K562 (cell line): ENCODE data around the gene PITPNC1. TPM values are rescaled to one million over a fixed set of nuclear protein-coding genes. Genes with fewer than 3 reads are reported as not detected.

Experiments
- ATAC-seq: fragments of 200-7000 bp; cut with Tn5 transposase; 3 replicates; pipeline ENCODE4 v1.9.1; 2020; ENCODE audit warnings: moderate library complexity
- BruUV-seq: library from RNA; stranded (reverse); fragments of 400-500 nt; replicated peaks from 2 replicates; lab custom pipeline; 2021; lab: Mats Ljungman, UMichigan
- CTCF ChIA-PET: fragments of 300-600 bp; formaldehyde crosslinking; extraction: SDS; loops from one replicate; lab custom pipeline; 2021; ENCODE audit warnings: low intra/inter-chr PET ratio; lab: Yijun Ruan, JAX
- POLR2A ChIA-PET: fragments of 300-600, 350-650 bp; sonication (Branson Sonifier 250); formaldehyde crosslinking; extraction: SDS; loops from one replicate; lab custom pipeline; 2021; ENCODE audit warnings: antibody characterized with exemption, inconsistent platforms; lab: Yijun Ruan, JAX
- DNase-seq, 4 experiments: peaks; one replicate each; pipeline versions ENCODE4 v3.0.0 to v3.0.0-alpha.2; 2011 to 2018; ENCODE audit warnings: low spot score in 3 of 4, mixed read lengths in 3 of 4; ENCODE audit errors: extremely low read depth in 1 of 4
- FAIRE-seq: peaks from 2 replicates; lab custom pipeline; 2011; peaks lifted over from hg19 to GRCh38; lab: Jason Lieb, UNC
- H2AFZ ChIP-seq: 2 replicates; pipeline ENCODE4 v1.6.0; 2011; ENCODE audit warnings: low read depth, low read length, control low read depth, inconsistent platforms
- H3K27ac ChIP-seq: fragments of 200-600 bp; 3 replicates; pipeline ENCODE4 v1.8.0; 2011; ENCODE audit warnings: low read depth, mild to moderate bottlenecking, control low read depth, inconsistent platforms, low read length, moderate library complexity, mixed read lengths; ENCODE audit errors: extremely low read depth
- H3K27me3 ChIP-seq, 2 experiments: fragments of 300-600 bp in 1 of 2; 2 replicates in 1 of 2; 3 replicates in 1 of 2; pipeline versions ENCODE4 v1.6.0 to v1.8.0; 2011; ENCODE audit warnings: inconsistent platforms in 2 of 2, low read length in 2 of 2, mild to moderate bottlenecking in 1 of 2, mixed read lengths in 1 of 2, moderate library complexity in 1 of 2; ENCODE audit not compliant: control insufficient read depth in 2 of 2, insufficient read depth in 2 of 2
- H3K36me3 ChIP-seq: fragments of 300-600 bp; 3 replicates; pipeline ENCODE4 v1.8.0; 2011; ENCODE audit warnings: mild to moderate bottlenecking, low read length, inconsistent platforms; ENCODE audit not compliant: control insufficient read depth, insufficient read depth
- H3K4me1 ChIP-seq, 2 experiments: fragments of 200-600 bp in 1 of 2; replicated peaks in 1 of 2; 2 replicates in 1 of 2; 3 replicates in 1 of 2; pipeline versions ENCODE4 v1.5.1 to v1.8.0; 2011; ENCODE audit warnings: inconsistent platforms in 2 of 2, low read length in 2 of 2, mild to moderate bottlenecking in 1 of 2, mixed read lengths in 1 of 2, moderate library complexity in 1 of 2; ENCODE audit not compliant: control insufficient read depth in 2 of 2, insufficient read depth in 2 of 2
- H3K4me2 ChIP-seq: 2 replicates; pipeline ENCODE4 v1.6.1; 2011; ENCODE audit warnings: low read length, control low read depth, inconsistent platforms, mixed read lengths; ENCODE audit not compliant: insufficient read depth
- H3K4me3 ChIP-seq: fragments of 200-600 bp; sonication (generic), shearing (Covaris generic); 2 replicates; pipeline ENCODE4 v1.5.1; 2016; ENCODE audit warnings: control low read depth, inconsistent platforms
- H3K79me2 ChIP-seq: fragments of 200-600 bp; 3 replicates; pipeline ENCODE4 v1.8.0; 2011; ENCODE audit warnings: low read length, inconsistent platforms; ENCODE audit not compliant: control insufficient read depth, insufficient read depth
- H3K9ac ChIP-seq, 2 experiments: 2 replicates each; pipeline versions ENCODE4 v1.6.0 to v1.6.1; 2011; ENCODE audit warnings: low read depth in 2 of 2, low read length in 2 of 2, control low read depth in 1 of 2, inconsistent platforms in 1 of 2, mild to moderate bottlenecking in 1 of 2, mixed read lengths in 1 of 2; ENCODE audit not compliant: insufficient read depth in 1 of 2
- H3K9me1 ChIP-seq: one replicate; pipeline ENCODE4 v1.6.0; 2011; ENCODE audit warnings: inconsistent platforms, mild to moderate bottlenecking, low read length, moderate library complexity; ENCODE audit not compliant: control insufficient read depth, insufficient read depth
- H3K9me3 ChIP-seq: replicated peaks from 2 replicates; pipeline ENCODE4 v1.5.1; 2011; ENCODE audit warnings: low read depth, low read length, inconsistent platforms; ENCODE audit not compliant: control insufficient read depth, insufficient read depth
- H4K20me1 ChIP-seq: replicated peaks from 2 replicates; pipeline ENCODE4 v1.6.1; 2011; ENCODE audit warnings: low read length, inconsistent platforms, mixed read lengths; ENCODE audit not compliant: control insufficient read depth, insufficient read depth
- E2F3 ChIP-seq: fragments of 250-450 bp; sonication (Bioruptor Pico); IDR thresholded peaks from 2 replicates; pipeline ENCODE4 v1.4.0; 2020; ENCODE audit warnings: mild to moderate bottlenecking
- ELK3 ChIP-seq: fragments of 450-650 bp; formaldehyde crosslinking; IDR thresholded peaks from 2 replicates; pipeline ENCODE4 v1.4.0; 2020; ENCODE audit warnings: mild to moderate bottlenecking
- ETV1 ChIP-seq: fragments of 450-650 bp; conservative IDR thresholded peaks from 2 replicates; pipeline ENCODE4 v1.6.1; 2016; ENCODE audit warnings: missing genetic modification characterization, control low read depth, low read depth, missing compliant biosample characterization
- HDAC8 ChIP-seq: fragments of 450-650 bp; IDR thresholded peaks from 2 replicates; pipeline ENCODE4 v1.6.1; 2016; ENCODE audit warnings: mild to moderate bottlenecking, missing genetic modification characterization, moderate library complexity, missing compliant biosample characterization
- ID3 ChIP-seq, 2 experiments: fragments of 250-450 bp in 1 of 2; fragments of 450-650 bp in 1 of 2; sonication (Bioruptor Pico) in 1 of 2; IDR thresholded peaks; 2 replicates each; pipeline versions ENCODE4 v1.6.1 to v1.8.0; 2016 to 2021; ENCODE audit warnings: mild to moderate bottlenecking in 2 of 2, moderate library complexity in 2 of 2, missing compliant biosample characterization in 1 of 2, missing genetic modification characterization in 1 of 2
- KDM5B ChIP-seq: fragments of 200-600 bp; sonication (generic); IDR thresholded peaks from 2 replicates; pipeline ENCODE4 v1.6.1; 2012; ENCODE audit warnings: low read depth, mild to moderate bottlenecking, moderate library complexity, low read length, control low read depth, inconsistent platforms; ENCODE audit not compliant: insufficient replicate concordance
- MLLT1 ChIP-seq, 2 experiments: fragments of 450-650 bp; IDR thresholded peaks; 2 replicates each; pipeline ENCODE4 v1.6.1; 2016
- PHF8 ChIP-seq: fragments of 200-600 bp; sonication (generic); IDR thresholded peaks from 2 replicates; pipeline ENCODE4 v1.6.1; 2012; ENCODE audit warnings: mixed run types, mild to moderate bottlenecking, inconsistent platforms, low read length, moderate library complexity, borderline replicate concordance
- PRMT5 ChIP-seq: sonication (generic); formaldehyde crosslinking; IDR thresholded peaks from 2 replicates; pipeline ENCODE4 v1.5.0; 2020; ENCODE audit warnings: missing genetic modification reagents
- PTTG1 ChIP-seq: fragments of 450-650 bp; IDR thresholded peaks from 2 replicates; pipeline ENCODE4 v1.6.1; 2016; ENCODE audit warnings: low read depth, mild to moderate bottlenecking, missing genetic modification characterization, missing compliant biosample characterization
- SMARCB1 ChIP-seq: IDR thresholded peaks from 2 replicates; pipeline ENCODE4 v1.6.1; 2011; ENCODE audit warnings: improper control_type of control experiment, low read depth; ENCODE audit not compliant: insufficient read length
- ZHX1 ChIP-seq: fragments of 150-350 bp; conservative IDR thresholded peaks from 2 replicates; pipeline ENCODE4 v1.6.1; 2014; ENCODE audit warnings: low read length
- ZNF583 ChIP-seq: fragments of 250-450 bp; sonication (Bioruptor Pico); IDR thresholded peaks from 2 replicates; pipeline ENCODE4 v1.4.0; 2020
- ZNF707 ChIP-seq: fragments of 250-450 bp; sonication (Bioruptor Pico); conservative IDR thresholded peaks from 2 replicates; pipeline ENCODE4 v1.8.0; 2022; ENCODE audit warnings: inconsistent platforms, mild to moderate bottlenecking, moderate library complexity
- WGBS: fragments of 100-300 bp; shearing (Covaris generic); methylation state at CpG from one replicate; pipeline ENCODE4 v1.1.6; 2016; ENCODE audit warnings: low coverage, mixed read lengths; ENCODE audit not compliant: insufficient coverage; ENCODE audit errors: missing lambda C conversion rate; 5-methylcytosine and 5-hydroxymethylcytosine counted together
- in situ Hi-C: fragments of 300-500 bp; cut with MboI; formaldehyde crosslinking; loops from 4 replicates; pipeline ENCODE4 v1.15.0; 2018; ENCODE audit warnings: inconsistent platforms, mixed read lengths
- intact Hi-C: fragments of 100-400 bp; cut with micrococcal nuclease; formaldehyde crosslinking; loops from 2 replicates; pipeline ENCODE4 v1.14.2; 2022
- polyA plus RNA-seq, 8 experiments: library from polyadenylated mRNA; depleted of rRNA in 4 of 8; stranded (reverse) in 5 of 8; unstranded in 3 of 8; fragments of >200 nt; fragmentation: Nextera tagmentation in 2 of 8; fragmentation: Illumina TruSeq in 1 of 8; extraction: Ambion mirVana in 2 of 8; extraction: Trizol in 1 of 8; gene quantifications; 2 replicates each; pipeline versions ENCODE4 v1.2.1 to v1.2.3, GENCODE V29; 2011 to 2014; ENCODE audit warnings: inconsistent platforms in 1 of 8, missing spikeins in 1 of 8
- total RNA-seq, 7 experiments: library from RNA; depleted of rRNA in 6 of 7; stranded (reverse); fragments of >200 nt in 6 of 7; fragmentation: Illumina TruSeq in 2 of 7; extraction: Trizol in 2 of 7; gene quantifications; 2 replicates each; pipeline versions ENCODE4 v1.2.1 to v1.2.3, GENCODE V29; 2011 to 2021; ENCODE audit warnings: low replicate concordance in 1 of 7

The PITPNC1 gene
- total and polyA plus RNA-seq, 9 of the 15 experiments (the other 6 are each of a cell fraction or from before 2014, with no cell fraction given): 0.11 to 1.1 (median 0.65) TPM

- intact Hi-C loops: no loop called here
- WGBS: 1% methylated on average over 4 of the region's 4 CpGs
- Histone ChIP-seq H4K20me1 (no peaks in the 10 kb centered on the region), H3K9ac (no peak overlapping the region), H3K27ac (no peak overlapping the region), H3K4me1 (no peaks in the 10 kb centered on the region), H3K4me2 (no peak overlapping the region), H2AFZ (no peak overlapping the region), H3K4me3 (no peak overlapping the region), H3K79me2 (no peaks in the 10 kb centered on the region), H3K27me3 (peaks cover 18 to 50% of the 10 kb centered on the region in 2 experiments), H3K9me3 (no peaks in the 10 kb centered on the region), H3K36me3 (no peaks in the 10 kb centered on the region), H3K9me1 (no peaks in the 10 kb centered on the region)
- no TSS peak for BruUV-seq
- in situ Hi-C loops: no loop called here
- ChIA-PET CTCF (no interaction called here), POLR2A (interaction anchor here (0.5 kb wide), 1 partner anchor 21 kb away, joined by 4 read pairs; no protein-coding TSS in a partner anchor)
- no peak for DNase-seq
- no peak for FAIRE-seq
- ATAC-seq: no peak
- TF ChIP-seq PTTG1 (no peak), PRMT5 (CRISPR knock-in tag) (no peak), HDAC8 (tag) (no peak), E2F3 (CRISPR knock-in tag) (no peak), ZHX1 (no peak), ELK3 (no peak), MLLT1 (IDR thresholded peaks at IDR 0.05) (no peak), ZNF583 (no peak), ID3 (CRISPR knock-in tag; IDR thresholded peaks at IDR 0.05) (no peak), ID3 (tag; IDR thresholded peaks at IDR 0.05) (no peak), PHF8 (no peak), SMARCB1 (no peak), KDM5B (no peak), ETV1 (tag) (no peak), ZNF707 (CRISPR knock-in tag) (no peak)
Observed at GRCh38 chr17:67484261-67484660, 107.2 kb downstream of the PITPNC1 start.
